HG03520 (cell line): ENCODE results near the gene ANKRD53.
A peak's percentile ranks its signal among the peaks of the same experiment; 100 is the strongest.
"Not testable (repeated sequence)": the region's sequence is repeated elsewhere in the genome, so short reads cannot be mapped to it uniquely, and the experiment has no call there.

ENCODE experiments used
- ATAC-seq: cut with Tn5 transposase; IDR thresholded peaks from one replicate; pipeline ENCODE4 v1.9.1; 2021; ENCODE audit warnings: mild to moderate bottlenecking, moderate library complexity; ENCODE audit not compliant: unreplicated experiment

ANKRD53 gene

GRCh38 chr2:70988726-70989648, 10.6 kb downstream of the ANKRD53 start:
- no peak for ATAC-seq

DNA sequence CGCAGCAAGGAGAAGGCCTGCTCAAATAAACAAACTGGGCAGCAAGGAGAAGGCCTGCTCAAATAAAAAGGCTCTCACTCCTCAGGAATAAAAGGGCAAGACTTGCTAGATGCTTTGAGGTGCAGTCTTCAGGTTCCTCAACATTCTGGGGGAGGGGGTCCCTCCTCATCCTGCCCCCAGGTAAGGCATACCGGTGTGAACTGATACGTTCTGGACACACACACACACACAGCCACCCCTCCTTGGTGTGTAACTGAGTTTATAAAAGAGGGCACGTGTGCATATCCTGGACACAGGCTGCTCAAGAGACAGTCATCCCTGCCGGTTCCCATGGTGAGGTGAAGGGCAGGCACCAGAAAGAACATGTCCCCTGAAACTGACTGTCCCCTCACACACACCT, 11.8 kb downstream of the ANKRD53 start:
- ATAC-seq: no peak

- no peak for ATAC-seq
Observed at GRCh38 chr2:70991142-70991541, 12.7 kb downstream of the ANKRD53 start.

- no peak for ATAC-seq
Observed at GRCh38 chr2:70991742-70992141, 13.3 kb downstream of the ANKRD53 start.

DNA sequence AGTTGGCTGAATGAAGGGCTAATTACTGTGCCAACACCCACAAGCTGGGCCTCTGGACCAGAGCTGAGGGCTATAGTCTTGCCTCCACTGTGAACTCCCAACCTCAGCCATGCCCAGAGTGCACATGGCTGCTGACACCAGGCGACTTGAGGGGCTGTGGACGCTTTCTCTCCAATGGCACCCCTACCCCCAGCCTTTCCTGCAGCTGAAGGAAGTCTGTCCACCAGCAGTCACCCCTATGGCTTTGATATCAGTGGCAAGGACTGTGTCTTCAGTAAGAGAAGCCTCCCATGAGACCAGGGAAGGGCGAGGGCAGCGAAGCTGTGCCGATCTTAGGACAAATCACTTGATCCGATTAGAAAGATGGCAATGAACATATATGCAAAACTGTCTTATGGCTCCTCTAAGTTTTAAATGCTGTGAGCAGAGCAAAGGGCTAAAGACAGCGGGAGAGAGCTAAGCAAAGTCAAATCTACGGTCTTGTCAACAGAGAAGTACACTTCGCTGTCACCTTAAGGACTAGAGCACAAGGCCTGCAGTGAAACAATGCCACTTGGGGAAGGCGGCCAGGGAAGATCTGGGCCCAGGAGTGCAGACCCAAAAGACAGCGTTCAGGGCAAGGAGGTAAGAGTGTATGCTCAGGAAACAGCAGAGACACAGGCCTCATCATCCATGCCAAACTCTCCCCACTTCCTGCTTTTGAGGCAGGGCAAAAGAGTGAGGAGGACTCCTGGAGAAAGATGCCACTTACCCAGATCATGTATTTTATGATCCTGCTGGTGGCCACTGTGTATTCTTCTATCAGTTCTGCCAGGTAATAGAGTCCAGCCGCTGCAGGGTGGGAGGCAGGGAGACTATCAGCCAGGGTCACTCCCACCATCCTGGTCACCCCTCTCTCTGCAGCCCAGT, 14.8 kb downstream of the ANKRD53 start:
- ATAC-seq: no peak

GRCh38 chr2:70994009-70994698, 15.7 kb downstream of the ANKRD53 start:
- ATAC-seq: peak; percentile 19

DNA sequence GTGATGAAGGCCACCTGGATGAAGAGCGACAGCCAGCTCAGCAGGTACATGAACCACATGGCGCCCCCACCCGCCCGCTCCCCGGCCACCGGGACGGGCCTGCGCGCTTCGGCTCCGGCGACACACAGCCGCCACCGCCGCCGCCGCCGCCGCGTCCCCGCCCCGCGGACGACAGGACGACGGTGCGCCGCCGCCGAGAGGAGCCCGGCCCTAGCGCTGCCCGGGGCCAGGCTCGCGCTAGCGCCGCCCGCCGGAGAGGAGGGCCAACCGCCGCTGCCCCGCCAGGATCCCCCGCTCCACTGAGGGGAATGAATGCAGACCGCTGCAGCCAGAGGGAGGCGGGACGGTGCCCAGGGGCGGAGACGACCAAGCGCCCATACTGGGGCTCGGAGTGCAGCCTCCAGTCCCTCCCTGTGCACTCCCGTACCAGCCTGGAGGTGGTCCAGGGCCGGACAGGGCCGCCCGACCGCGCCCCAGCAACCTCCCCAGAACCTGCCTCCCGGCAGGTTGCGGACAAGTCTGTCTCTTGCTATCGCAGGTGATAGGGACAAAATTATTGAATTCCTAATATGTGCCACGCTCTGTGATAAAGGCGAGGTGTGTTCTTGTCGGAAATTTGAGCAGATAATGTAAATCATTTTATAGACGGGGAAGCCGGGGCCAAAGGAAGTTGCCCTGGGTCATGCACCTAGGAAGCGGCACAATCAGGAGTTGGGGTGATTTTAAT, 16.4 kb downstream of the ANKRD53 start, which contains the start of gene TEX261:
Gene TEX261 (minus strand): TSS at position 175 of the 727 bp plus-strand sequence. CDS start 116 bp downstream, at position 59.
- peak; percentile 93 for ATAC-seq

DNA sequence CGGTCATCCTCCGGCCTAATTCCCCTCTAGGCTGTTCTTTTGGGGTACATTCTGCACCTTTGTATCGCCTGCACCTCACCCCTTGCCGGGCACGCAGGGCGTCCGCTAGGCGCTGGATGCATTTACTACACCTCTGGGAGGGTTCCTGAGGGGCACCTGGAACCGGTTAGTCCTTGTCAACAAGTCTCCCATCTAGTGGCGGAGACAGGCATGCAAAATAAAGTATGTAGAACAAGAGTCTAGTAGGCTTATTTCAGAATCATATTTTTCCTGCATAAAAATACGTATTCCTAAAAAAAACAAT, 16.9 kb downstream of the ANKRD53 start:
- ATAC-seq: peak; percentile 30

DNA sequence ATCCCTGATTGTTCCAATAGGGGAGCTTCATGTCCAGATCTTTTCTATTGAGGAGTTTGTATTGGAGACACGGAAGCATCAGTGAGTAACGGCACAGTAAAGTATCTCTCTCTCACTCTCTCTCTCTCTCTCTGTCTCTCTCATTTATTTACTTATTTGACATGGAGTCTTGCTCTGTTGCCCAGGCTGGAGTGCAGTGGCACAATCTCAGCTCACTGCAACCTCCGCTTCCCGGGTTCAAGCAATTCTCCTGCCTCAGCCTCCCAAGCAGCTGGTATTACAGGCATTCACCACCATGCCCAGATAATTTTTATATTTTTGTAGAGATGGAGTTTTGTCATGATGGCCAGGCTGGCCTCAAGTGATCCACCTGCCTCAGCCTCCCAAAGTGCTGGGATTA, 20.5 kb downstream of the ANKRD53 start:
- ATAC-seq: not testable (repeated sequence)

- no peak for ATAC-seq
Observed at GRCh38 chr2:70999362-70999761, 20.9 kb downstream of the ANKRD53 start.

GRCh38 chr2:70999931-71000330, 21.5 kb downstream of the ANKRD53 start:
- not testable (repeated sequence) for ATAC-seq

DNA sequence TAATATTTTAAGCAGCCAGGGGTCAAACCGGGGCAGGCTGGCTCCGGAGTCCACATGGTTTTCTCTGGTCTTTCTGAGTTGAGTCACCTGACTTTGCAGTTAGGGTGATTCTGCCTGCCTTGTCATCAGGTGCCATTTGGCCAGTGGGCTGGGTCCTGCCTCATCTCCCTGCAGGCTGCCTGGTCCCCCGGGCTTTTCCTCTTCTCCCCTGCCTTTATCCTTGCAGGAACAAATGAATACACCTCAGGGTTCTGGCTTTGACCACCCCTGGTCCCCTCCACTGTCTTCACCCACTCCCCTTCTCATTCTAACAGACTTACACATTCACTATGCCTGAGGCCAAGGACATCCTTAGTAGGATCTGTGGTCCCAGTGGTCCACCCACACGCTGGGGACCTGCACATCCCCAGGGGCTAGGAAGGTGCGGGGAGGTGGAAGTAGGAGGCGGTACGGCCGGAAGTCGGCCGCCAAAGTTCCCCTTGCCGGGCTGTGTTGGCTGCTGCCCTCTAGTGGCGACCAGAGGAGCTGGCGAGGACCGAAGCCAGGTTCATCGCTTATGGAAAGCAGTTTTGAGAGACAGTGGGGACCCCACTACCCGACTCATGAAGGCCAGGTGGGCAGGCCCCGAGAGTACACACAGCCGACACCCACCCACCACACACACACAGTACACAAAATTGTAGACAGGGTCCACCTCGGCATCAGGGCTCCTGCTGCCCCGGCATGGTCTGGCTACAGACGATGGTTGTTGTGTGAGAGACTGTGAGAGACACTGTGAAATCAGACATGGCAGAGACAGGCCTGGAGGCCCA, 22.6 kb downstream of the ANKRD53 start:
- peak; percentile 94 for ATAC-seq

DNA sequence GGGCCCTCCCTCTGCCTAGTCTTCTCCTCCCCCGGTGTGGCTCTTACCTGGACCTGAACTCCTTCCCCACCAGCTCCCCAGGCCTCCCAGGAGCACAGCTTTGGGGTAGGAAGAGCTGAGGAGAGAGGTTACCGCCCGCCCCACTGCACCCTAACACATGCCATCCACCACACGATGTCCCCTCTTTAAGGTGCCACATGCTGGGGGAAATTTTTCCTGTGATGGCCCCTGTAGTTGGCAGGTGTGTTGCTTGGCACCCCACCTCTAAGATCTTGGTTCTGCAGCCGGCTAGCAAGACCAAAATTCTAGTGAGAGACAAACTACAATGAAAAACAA, 23.1 kb downstream of the ANKRD53 start:
- no peak for ATAC-seq

GRCh38 chr2:71001981-71002570, 23.6 kb downstream of the ANKRD53 start:
- ATAC-seq: no peak

DNA sequence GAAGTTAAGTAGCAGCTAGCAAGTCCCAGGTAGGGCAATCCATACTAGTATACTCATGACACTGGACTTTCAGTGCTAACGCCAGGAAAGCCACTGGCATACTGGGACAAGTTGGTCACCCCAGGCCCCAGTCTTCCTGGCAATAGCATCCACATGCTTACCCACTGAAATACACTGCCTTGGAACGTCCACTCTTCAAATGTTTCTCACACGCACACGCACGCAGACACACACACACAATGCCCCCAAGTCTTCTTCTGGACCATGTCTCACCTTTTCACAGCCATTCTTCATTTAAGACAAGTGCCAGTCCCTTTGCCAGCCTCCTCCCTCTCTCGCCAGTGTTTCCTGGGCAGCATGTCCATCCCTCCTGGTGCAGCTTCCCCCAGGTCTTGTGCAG, 25.0 kb downstream of the ANKRD53 start:
- no peak for ATAC-seq

GRCh38 chr2:71003966-71004755, 25.7 kb downstream of the ANKRD53 start:
- no peak for ATAC-seq

- ATAC-seq: no peak
Observed at GRCh38 chr2:71004857-71005256, 26.4 kb downstream of the ANKRD53 start.
